ENCODE results near the gene TENM3.

TENM3 gene

GRCh38 chr4:182513587-182514291 is 270.5 kb downstream of the TENM3 start:
- no peak for DNase-seq (ENCODE audit: low read depth)

- DNase-seq (ENCODE audit: low read depth): no peak
Measured at GRCh38 chr4:182518421-182518820, 275.2 kb downstream of the TENM3 start.

GRCh38 chr4:182519528-182519927 is 276.3 kb downstream of the TENM3 start:
- DNase-seq (ENCODE audit: low read depth): no peak

GRCh38 chr4:182521011-182521410 is 277.8 kb downstream of the TENM3 start:
- DNase-seq (ENCODE audit: low read depth): no peak

GRCh38 chr4:182528819-182529218 is 285.6 kb downstream of the TENM3 start:
- DNase-seq (ENCODE audit: low read depth): no peak

GRCh38 chr4:182530451-182530850 is 287.2 kb downstream of the TENM3 start:
- no peak for DNase-seq (ENCODE audit: low read depth)

GRCh38 chr4:182531555-182532162 is 288.5 kb downstream of the TENM3 start:
- DNase-seq (ENCODE audit: low read depth): no peak

GRCh38 chr4:182532441-182532840 is 289.2 kb downstream of the TENM3 start:
- no peak for DNase-seq (ENCODE audit: low read depth)

GRCh38 chr4:182533964-182534363 is 290.8 kb downstream of the TENM3 start:
- DNase-seq (ENCODE audit: low read depth): no peak

- no peak for DNase-seq (ENCODE audit: low read depth)
Measured at GRCh38 chr4:182536221-182536811, 293.1 kb downstream of the TENM3 start.

- no peak for DNase-seq (ENCODE audit: low read depth)
Measured at GRCh38 chr4:182537031-182537795, 294.0 kb downstream of the TENM3 start.

- DNase-seq (ENCODE audit: low read depth): no peak
Measured at GRCh38 chr4:182538031-182538430, 294.8 kb downstream of the TENM3 start.

- no peak for DNase-seq (ENCODE audit: low read depth)
Measured at GRCh38 chr4:182540496-182540895, 297.3 kb downstream of the TENM3 start.

GRCh38 chr4:182547435-182547834 is 304.2 kb downstream of the TENM3 start:
- DNase-seq (ENCODE audit: low read depth): no peak

GRCh38 chr4:182548156-182548555 is 305.0 kb downstream of the TENM3 start:
- DNase-seq (ENCODE audit: low read depth): no peak

- no peak for DNase-seq (ENCODE audit: low read depth)
Measured at GRCh38 chr4:182549356-182549755, 306.2 kb downstream of the TENM3 start.

GRCh38 chr4:182552948-182553347 is 309.7 kb downstream of the TENM3 start:
- DNase-seq (ENCODE audit: low read depth): no peak

GRCh38 chr4:182553653-182554052 is 310.5 kb downstream of the TENM3 start:
- no peak for DNase-seq (ENCODE audit: low read depth)

- no peak for DNase-seq (ENCODE audit: low read depth)
Measured at GRCh38 chr4:182554736-182555135, 311.5 kb downstream of the TENM3 start.

GRCh38 chr4:182555997-182556418 is 312.8 kb downstream of the TENM3 start:
- no peak for DNase-seq (ENCODE audit: low read depth)

GRCh38 chr4:182556580-182556979 is 313.4 kb downstream of the TENM3 start:
- DNase-seq (ENCODE audit: low read depth): no peak

GRCh38 chr4:182560358-182560757 is 317.2 kb downstream of the TENM3 start:
- no peak for DNase-seq (ENCODE audit: low read depth)

GRCh38 chr4:182562350-182562749 is 319.1 kb downstream of the TENM3 start:
- no peak for DNase-seq (ENCODE audit: low read depth)

Data from stimulated activated CD8-positive, alpha-beta memory T cell treated with anti-CD3 and anti-CD28 coated beads, Interleukin-4, amount 100 ng/mL, for 24 hours (primary cell).